Measurements from ENCODE around the gene INPP5D. TPM values are rescaled to one million over a fixed set of nuclear protein-coding genes. Genes with fewer than 3 reads are reported as not detected.

INPP5D gene
- total and polyA plus RNA-seq, 2 of the 13 experiments (the other 11 are each of a cell fraction or from before 2014, with no cell fraction given) = 16.7 to 18.0 TPM

DNA sequence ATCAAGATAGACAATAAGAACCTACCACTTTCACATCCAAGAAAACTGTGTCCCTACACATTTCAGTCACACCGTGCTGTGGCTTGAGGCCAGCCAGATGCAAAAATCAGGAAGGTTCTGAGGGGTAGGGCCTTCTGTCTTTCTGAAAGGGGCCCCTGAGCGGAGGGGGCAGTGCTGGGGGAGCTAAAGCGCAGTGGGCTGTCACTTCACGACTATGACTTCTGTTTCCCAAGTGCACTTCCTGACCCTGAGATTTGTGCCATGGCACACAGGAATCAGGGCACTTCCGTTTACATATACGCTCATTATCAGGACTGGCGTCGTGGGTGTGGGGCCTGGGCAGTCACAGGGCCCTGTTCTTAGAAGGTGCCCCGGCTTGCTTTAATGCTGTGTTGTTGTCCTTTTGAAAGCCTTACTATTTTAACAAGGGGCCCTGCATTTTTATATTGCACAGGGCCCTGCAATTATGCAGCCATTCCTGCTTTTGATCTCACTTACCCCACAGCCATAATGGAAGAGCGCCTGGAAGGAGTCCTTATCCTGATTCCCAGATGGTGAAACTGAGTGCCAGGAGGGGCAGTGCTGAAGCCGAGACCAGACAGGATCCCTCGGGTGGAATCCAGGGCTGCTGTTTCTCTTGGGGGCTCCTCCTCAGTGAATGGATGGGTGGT, 47.7 kb upstream of the INPP5D start (continued):
- TF ChIP-seq TP53 (CRISPR knock-in tag; conservative IDR thresholded peaks at IDR 0.05) (no peak), ZSCAN31 (CRISPR knock-in tag; IDR thresholded peaks at IDR 0.05; ENCODE audit: low read depth) (peak; percentile 21; the same call in 1 of the 2 replicates), ZSCAN21 (CRISPR knock-in tag; IDR thresholded peaks at IDR 0.05; ENCODE audit: borderline replicate concordance) (peak; percentile 7; the same call in 1 of the 2 replicates), MED1 (CRISPR knock-in tag; IDR thresholded peaks at IDR 0.05) (peak; percentile 49; the same call in 1 of the 2 replicates), ZNF337 (CRISPR knock-in tag; IDR thresholded peaks at IDR 0.05; ENCODE audit: borderline replicate concordance, low read depth) (0 out of 2 replicates have a peak, but pooled peaks have one; percentile 1), HOXA3 (CRISPR knock-in tag; IDR thresholded peaks at IDR 0.05) (peak; percentile 63; the same call in 1 of the 2 replicates), PLRG1 (conservative IDR thresholded peaks at IDR 0.05) (no peak), TBX2 (CRISPR knock-in tag; IDR thresholded peaks at IDR 0.05; ENCODE audit: borderline replicate concordance) (peak; percentile 34; the same call in 1 of the 2 replicates), DNMT3B (CRISPR knock-in tag; conservative IDR thresholded peaks at IDR 0.05) (0 out of 2 replicates have a peak, but pooled peaks have one; percentile 60)
- TF ChIP-seq, protein P1, sequence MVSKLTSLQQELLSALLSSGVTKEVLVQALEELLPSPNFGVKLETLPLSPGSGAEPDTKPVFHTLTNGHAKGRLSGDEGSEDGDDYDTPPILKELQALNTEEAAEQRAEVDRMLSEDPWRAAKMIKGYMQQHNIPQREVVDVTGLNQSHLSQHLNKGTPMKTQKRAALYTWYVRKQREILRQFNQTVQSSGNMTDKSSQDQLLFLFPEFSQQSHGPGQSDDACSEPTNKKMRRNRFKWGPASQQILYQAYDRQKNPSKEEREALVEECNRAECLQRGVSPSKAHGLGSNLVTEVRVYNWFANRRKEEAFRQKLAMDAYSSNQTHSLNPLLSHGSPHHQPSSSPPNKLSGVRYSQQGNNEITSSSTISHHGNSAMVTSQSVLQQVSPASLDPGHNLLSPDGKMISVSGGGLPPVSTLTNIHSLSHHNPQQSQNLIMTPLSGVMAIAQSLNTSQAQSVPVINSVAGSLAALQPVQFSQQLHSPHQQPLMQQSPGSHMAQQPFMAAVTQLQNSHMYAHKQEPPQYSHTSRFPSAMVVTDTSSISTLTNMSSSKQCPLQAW (CRISPR knock-in tag; IDR thresholded peaks at IDR 0.05) = peak; percentile 71; the same call in 1 of the 2 replicates
- TF ChIP-seq, protein P2, sequence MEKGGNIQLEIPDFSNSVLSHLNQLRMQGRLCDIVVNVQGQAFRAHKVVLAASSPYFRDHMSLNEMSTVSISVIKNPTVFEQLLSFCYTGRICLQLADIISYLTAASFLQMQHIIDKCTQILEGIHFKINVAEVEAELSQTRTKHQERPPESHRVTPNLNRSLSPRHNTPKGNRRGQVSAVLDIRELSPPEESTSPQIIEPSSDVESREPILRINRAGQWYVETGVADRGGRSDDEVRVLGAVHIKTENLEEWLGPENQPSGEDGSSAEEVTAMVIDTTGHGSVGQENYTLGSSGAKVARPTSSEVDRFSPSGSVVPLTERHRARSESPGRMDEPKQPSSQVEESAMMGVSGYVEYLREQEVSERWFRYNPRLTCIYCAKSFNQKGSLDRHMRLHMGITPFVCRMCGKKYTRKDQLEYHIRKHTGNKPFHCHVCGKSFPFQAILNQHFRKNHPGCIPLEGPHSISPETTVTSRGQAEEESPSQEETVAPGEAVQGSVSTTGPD (CRISPR knock-in tag; IDR thresholded peaks at IDR 0.05) = peak; percentile 45; the same call in 1 of the 2 replicates
- TF ChIP-seq, protein P3, sequence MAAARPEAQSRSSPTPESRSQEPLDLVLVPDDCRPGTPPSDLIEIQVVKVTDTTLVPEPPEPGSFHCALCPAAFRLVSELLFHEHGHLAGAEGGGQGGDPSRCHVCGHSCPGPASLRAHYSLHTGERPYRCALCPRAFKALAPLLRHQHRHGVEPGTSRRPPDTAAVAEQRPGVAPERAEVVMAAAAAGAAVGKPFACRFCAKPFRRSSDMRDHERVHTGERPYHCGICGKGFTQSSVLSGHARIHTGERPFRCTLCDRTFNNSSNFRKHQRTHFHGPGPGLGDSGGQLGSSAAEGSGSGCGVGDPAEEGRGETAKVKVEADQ (CRISPR knock-in tag; IDR thresholded peaks at IDR 0.05; ENCODE audit: borderline replicate concordance) = peak; percentile 9; the same call in 1 of the 2 replicates
- TF ChIP-seq, protein P4, sequence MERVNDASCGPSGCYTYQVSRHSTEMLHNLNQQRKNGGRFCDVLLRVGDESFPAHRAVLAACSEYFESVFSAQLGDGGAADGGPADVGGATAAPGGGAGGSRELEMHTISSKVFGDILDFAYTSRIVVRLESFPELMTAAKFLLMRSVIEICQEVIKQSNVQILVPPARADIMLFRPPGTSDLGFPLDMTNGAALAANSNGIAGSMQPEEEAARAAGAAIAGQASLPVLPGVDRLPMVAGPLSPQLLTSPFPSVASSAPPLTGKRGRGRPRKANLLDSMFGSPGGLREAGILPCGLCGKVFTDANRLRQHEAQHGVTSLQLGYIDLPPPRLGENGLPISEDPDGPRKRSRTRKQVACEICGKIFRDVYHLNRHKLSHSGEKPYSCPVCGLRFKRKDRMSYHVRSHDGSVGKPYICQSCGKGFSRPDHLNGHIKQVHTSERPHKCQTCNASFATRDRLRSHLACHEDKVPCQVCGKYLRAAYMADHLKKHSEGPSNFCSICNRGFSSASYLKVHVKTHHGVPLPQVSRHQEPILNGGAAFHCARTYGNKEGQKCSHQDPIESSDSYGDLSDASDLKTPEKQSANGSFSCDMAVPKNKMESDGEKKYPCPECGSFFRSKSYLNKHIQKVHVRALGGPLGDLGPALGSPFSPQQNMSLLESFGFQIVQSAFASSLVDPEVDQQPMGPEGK (CRISPR knock-in tag; IDR thresholded peaks at IDR 0.05) = peak; percentile 78
- TF ChIP-seq, protein P5, sequence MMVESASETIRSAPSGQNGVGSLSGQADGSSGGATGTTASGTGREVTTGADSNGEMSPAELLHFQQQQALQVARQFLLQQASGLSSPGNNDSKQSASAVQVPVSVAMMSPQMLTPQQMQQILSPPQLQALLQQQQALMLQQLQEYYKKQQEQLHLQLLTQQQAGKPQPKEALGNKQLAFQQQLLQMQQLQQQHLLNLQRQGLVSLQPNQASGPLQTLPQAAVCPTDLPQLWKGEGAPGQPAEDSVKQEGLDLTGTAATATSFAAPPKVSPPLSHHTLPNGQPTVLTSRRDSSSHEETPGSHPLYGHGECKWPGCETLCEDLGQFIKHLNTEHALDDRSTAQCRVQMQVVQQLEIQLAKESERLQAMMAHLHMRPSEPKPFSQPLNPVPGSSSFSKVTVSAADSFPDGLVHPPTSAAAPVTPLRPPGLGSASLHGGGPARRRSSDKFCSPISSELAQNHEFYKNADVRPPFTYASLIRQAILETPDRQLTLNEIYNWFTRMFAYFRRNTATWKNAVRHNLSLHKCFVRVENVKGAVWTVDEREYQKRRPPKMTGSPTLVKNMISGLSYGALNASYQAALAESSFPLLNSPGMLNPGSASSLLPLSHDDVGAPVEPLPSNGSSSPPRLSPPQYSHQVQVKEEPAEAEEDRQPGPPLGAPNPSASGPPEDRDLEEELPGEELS (CRISPR knock-in tag; IDR thresholded peaks at IDR 0.05) = peak; percentile 42; the same call in 1 of the 2 replicates
- TF ChIP-seq, protein P6, sequence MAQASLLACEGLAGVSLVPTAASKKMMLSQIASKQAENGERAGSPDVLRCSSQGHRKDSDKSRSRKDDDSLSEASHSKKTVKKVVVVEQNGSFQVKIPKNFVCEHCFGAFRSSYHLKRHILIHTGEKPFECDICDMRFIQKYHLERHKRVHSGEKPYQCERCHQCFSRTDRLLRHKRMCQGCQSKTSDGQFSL (CRISPR knock-in tag; IDR thresholded peaks at IDR 0.05) = 0 out of 2 replicates have a peak, but pooled peaks have one; percentile 24
- TF ChIP-seq, protein P7, sequence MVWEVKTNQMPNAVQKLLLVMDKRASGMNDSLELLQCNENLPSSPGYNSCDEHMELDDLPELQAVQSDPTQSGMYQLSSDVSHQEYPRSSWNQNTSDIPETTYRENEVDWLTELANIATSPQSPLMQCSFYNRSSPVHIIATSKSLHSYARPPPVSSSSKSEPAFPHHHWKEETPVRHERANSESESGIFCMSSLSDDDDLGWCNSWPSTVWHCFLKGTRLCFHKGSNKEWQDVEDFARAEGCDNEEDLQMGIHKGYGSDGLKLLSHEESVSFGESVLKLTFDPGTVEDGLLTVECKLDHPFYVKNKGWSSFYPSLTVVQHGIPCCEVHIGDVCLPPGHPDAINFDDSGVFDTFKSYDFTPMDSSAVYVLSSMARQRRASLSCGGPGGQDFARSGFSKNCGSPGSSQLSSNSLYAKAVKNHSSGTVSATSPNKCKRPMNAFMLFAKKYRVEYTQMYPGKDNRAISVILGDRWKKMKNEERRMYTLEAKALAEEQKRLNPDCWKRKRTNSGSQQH (CRISPR knock-in tag; IDR thresholded peaks at IDR 0.05; ENCODE audit: low read depth) = no peak
